Muscle of back (tissue), 13 donors: ENCODE data around the gene MRO. TPM values are rescaled to one million over a fixed set of nuclear protein-coding genes. Genes with fewer than 3 reads are reported as not detected.
"Not testable (repeated sequence)": the region's sequence is repeated elsewhere in the genome, so short reads cannot be mapped to it uniquely, and the experiment has no call there.

Experiments used
- DNase-seq, 3 donors: peaks; one replicate each; pipeline versions ENCODE4 v3.0.0 to v3.0.0-alpha.2; 2013
- long read RNA-seq, 9 donors: transcript quantifications; one replicate each; lab custom pipeline, GENCODE V29; 2026
- polyA plus RNA-seq, 10 donors: library from polyadenylated mRNA; unstranded; fragments of 120-200 nt; gene quantifications; one replicate each; pipeline ENCODE4 v1.2.1, GENCODE V29; 2013; ENCODE audit not compliant: insufficient read length in 10 of 10

The MRO gene
- under 1 TPM; 0.22 to 0.91 (median 0.51) TPM for polyA plus RNA-seq
- long read RNA-seq, donor 1, result 0 reads
- long read RNA-seq, donor 2, result 0 reads
- long read RNA-seq, donor 3, result 0 reads
- long read RNA-seq, donor 4, result 0 reads
- long read RNA-seq, donor 5, result 0 reads
- long read RNA-seq, donor 6, result 0 reads
- long read RNA-seq, donor 7, result 0 reads
- long read RNA-seq, donor 8, result 0 reads
- long read RNA-seq, donor 9, result 0 reads

- peak; percentile 61 to 92 (median 88) for DNase-seq
Measured at GRCh38 chr18:50819728-50820378, at the start of gene MRO. Gene MRO (minus strand): TSS chr18:50820016. CDS start chr18:50809400, 10,616 bp downstream.

GRCh38 chr18:50869150-50869549 is 49.3 kb upstream of the MRO start:
- no peak for DNase-seq

- no peak for DNase-seq
Measured at GRCh38 chr18:50866765-50867164, 46.9 kb upstream of the MRO start.

- DNase-seq, result no peak
Measured at GRCh38 chr18:50863840-50864375, 44.1 kb upstream of the MRO start.

GRCh38 chr18:50862401-50862800 is 42.6 kb upstream of the MRO start:
- peak in 1 of 3 donors; percentile 17 for DNase-seq

- no peak for DNase-seq
Measured at GRCh38 chr18:50861617-50862016, 41.8 kb upstream of the MRO start.

GRCh38 chr18:50859793-50860555 is 40.2 kb upstream of the MRO start:
- no peak for DNase-seq

- no peak for DNase-seq
Measured at GRCh38 chr18:50857694-50858093, 37.9 kb upstream of the MRO start.

- not testable (repeated sequence) for DNase-seq
Measured at GRCh38 chr18:50857166-50857565, 37.4 kb upstream of the MRO start.

- DNase-seq, result no peak
Measured at GRCh38 chr18:50855976-50856757, 36.4 kb upstream of the MRO start.

GRCh38 chr18:50853863-50854271 is 34.1 kb upstream of the MRO start:
- DNase-seq, result no peak

GRCh38 chr18:50850307-50851065 is 30.7 kb upstream of the MRO start:
- no peak for DNase-seq

GRCh38 chr18:50849419-50849821 is 29.6 kb upstream of the MRO start:
- DNase-seq, result no peak

GRCh38 chr18:50848991-50849390 is 29.2 kb upstream of the MRO start:
- DNase-seq, result no peak

GRCh38 chr18:50848061-50848551 is 28.3 kb upstream of the MRO start:
- DNase-seq, result no peak

GRCh38 chr18:50847192-50847591 is 27.4 kb upstream of the MRO start:
- DNase-seq, result no peak

GRCh38 chr18:50844960-50845359 is 25.1 kb upstream of the MRO start:
- no peak for DNase-seq

GRCh38 chr18:50844554-50844953 is 24.7 kb upstream of the MRO start:
- no peak for DNase-seq

- no peak for DNase-seq
Measured at GRCh38 chr18:50842846-50843245, 23.0 kb upstream of the MRO start.

GRCh38 chr18:50839996-50840395 is 20.2 kb upstream of the MRO start:
- no peak for DNase-seq

- no peak for DNase-seq
Measured at GRCh38 chr18:50839341-50839740, 19.5 kb upstream of the MRO start.
